Measurements from ENCODE around the gene SLC2A6. TPM values are rescaled to one million over a fixed set of nuclear protein-coding genes. Genes with fewer than 3 reads are reported as not detected.

SLC2A6 gene
- total RNA-seq, 1 experiment from 2014 or later = 18.7 TPM

GRCh38 chr9:133494636-133495326 lies 15.9 kb upstream of the SLC2A6 start:
- no CpG with 5 or more reads among the region's 24 CpGs for WGBS (ENCODE audit: extremely low coverage, insufficient read length, low lambda C conversion rate)
- H3K4me3 Mint-ChIP-seq = no peak overlapping the region
- H3K4me1 Mint-ChIP-seq = no peaks in the 10 kb centered on the region

More at GRCh38 chr9:133494636-133495326, 15.9 kb upstream of the SLC2A6 start:
- Histone ChIP-seq H2BK12ac (ENCODE audit: insufficient read length, low read depth, low read length) (no peak overlapping the region), H3K9me3 (ENCODE audit: control insufficient read depth, low read depth, low read length) (no peaks in the 10 kb centered on the region), H2AK5ac (ENCODE audit: insufficient read length, low read length) (no peak overlapping the region), H4K91ac (ENCODE audit: insufficient read length, low read depth, low read length) (no peak overlapping the region), H3K4me2 (ENCODE audit: insufficient read depth, insufficient read length, low read length) (no peak overlapping the region), H3K4me1 (ENCODE audit: insufficient read depth, low read length) (no peaks in the 10 kb centered on the region), H3K9ac (ENCODE audit: extremely low read depth, insufficient read length, low read length) (no peak overlapping the region), H2BK20ac (ENCODE audit: low read depth, low read length, poor library complexity, severe bottlenecking) (no peak overlapping the region), H3K4ac (ENCODE audit: low read depth, low read length) (no peak overlapping the region), H3K56ac (ENCODE audit: insufficient read length, low read depth, low read length) (no peak overlapping the region), H3K23me2 (ENCODE audit: insufficient read length, low read depth, low read length, poor library complexity, severe bottlenecking) (no peaks in the 10 kb centered on the region), H2BK5ac (ENCODE audit: insufficient read length, low read length) (no peak overlapping the region), H4K5ac (ENCODE audit: insufficient read length, low read depth, low read length) (no peak overlapping the region), H3T11ph (ENCODE audit: low read length) (no peak overlapping the region), H2AFZ (ENCODE audit: low read length) (no peak overlapping the region), H2BK15ac (ENCODE audit: low read depth, low read length) (no peak overlapping the region), H3K27ac (ENCODE audit: insufficient read length, low read depth, low read length) (no peak overlapping the region), H3K79me1 (ENCODE audit: insufficient read depth, low read depth, low read length, poor library complexity, severe bottlenecking) (no peaks in the 10 kb centered on the region), H3K14ac (ENCODE audit: insufficient read depth, low read length) (no peak overlapping the region), H2BK120ac (ENCODE audit: low read depth, low read length, poor library complexity, severe bottlenecking) (no peak overlapping the region), H3K79me2 (ENCODE audit: insufficient read depth, low read length) (no peaks in the 10 kb centered on the region), H4K20me1 (ENCODE audit: control insufficient read depth, insufficient read depth, insufficient read length) (no peaks in the 10 kb centered on the region), H3K27me3 (ENCODE audit: insufficient read depth, low read length) (no peaks in the 10 kb centered on the region), H3K23ac (ENCODE audit: insufficient read length, low read depth, low read length) (no peak overlapping the region), H3K18ac (ENCODE audit: insufficient read length, low read depth, low read length) (no peak overlapping the region), H4K8ac (replicated peaks; ENCODE audit: insufficient read length, low read depth, low read length) (no peak overlapping the region)
- Mint-ChIP-seq H3K27ac (no peak overlapping the region), H3K27me3 (ENCODE audit: low read depth) (peaks cover 7% of the 10 kb centered on the region), H3K9me3 (0 out of 5 replicates have a peak, but pooled peaks cover 0 to 2% of the 10 kb centered on the region in 2 experiments), H3K36me3 (ENCODE audit: insufficient read depth in 1 of 3, low read depth in 3 of 3) (no peaks in the 10 kb centered on the region)
- no peak for TF ChIP-seq CTCF (conservative IDR thresholded peaks at IDR 0.05)
- DNase-seq = no peak
